Measurements from ENCODE around the gene FAM50A.

The FAM50A gene

DNA sequence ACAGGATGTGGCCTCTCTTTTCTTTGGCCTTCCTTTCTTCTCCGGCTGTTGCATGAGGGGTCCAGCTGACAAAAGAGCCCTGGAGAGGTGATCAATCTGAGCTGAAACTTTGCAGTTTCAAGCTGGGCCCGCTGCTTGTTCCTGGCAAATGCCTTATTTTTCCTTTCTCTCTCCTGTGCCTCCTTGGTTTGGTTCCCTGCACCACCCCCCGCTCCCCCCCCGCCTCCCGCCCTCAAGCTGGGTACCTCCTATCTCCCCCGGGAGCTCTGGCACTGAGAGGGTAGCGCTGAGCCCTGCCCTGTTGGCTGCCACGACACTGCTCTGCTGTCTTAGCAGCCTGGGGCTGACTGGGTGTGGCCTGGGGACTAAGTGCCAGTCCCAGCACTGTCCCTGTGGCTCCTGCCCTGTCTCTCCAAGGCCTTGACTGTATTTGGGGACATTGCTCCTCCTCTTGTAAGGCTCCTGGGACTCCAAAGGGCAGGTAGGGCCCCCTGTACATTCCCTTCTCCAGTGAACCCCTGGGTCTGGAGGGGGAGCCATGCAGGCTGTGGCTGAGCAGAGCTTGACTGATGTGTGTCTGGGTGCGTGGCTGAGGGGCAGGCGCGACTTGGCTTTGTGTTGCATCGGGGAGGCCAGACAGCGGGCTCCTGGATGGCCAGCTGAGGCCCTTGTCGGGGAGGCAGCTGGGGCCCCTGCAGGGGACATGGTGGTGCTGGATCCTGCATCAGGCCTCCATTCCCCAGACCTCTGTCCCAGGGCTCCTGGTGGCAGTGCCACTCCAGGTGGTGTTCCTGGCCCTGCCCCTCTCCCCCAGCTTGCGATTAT is 15.2 kb downstream of the FAM50A start:
- peak overlapping the region; percentile 44; the same call in 1 of the 2 replicates for H3K9ac ChIP-seq (ENCODE audit: low read depth, low read length)
- no peaks in the 10 kb centered on the region for H3K36me3 ChIP-seq (ENCODE audit: insufficient read depth, low read length)
- no peaks in the 10 kb centered on the region for H3K9me3 ChIP-seq (ENCODE audit: control insufficient read depth, insufficient read depth, low read length)
- no peaks in the 10 kb centered on the region; the same call in 1 of the 2 replicates for H3K4me1 ChIP-seq (ENCODE audit: insufficient read depth, low read length)

DNA sequence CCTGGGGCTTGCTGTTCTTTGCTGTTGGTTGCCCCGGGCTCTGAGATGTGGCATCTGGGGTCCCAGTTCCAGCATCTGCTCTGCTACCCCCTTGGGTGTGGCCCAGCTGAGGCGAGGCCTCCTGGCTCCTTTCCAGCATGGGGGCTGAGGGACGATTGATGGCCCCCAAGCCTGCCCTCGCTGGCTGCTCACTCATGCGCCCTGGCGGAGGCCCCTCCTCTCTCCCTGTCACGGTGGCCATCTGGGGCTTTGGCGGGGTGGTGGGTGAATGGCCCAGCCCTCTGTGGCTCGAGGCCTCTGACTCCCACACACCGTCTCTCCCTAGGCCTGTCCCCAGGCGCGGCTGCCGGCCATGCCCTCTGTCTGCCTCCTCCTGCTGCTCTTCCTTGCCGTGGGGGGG is 15.9 kb downstream of the FAM50A start:
- H3K9me3 ChIP-seq (ENCODE audit: control insufficient read depth, insufficient read depth, low read length) = no peaks in the 10 kb centered on the region
- H3K9ac ChIP-seq (ENCODE audit: low read depth, low read length) = no peak overlapping the region
- H3K4me1 ChIP-seq (ENCODE audit: insufficient read depth, low read length) = no peaks in the 10 kb centered on the region; the same call in 1 of the 2 replicates
- H3K36me3 ChIP-seq (ENCODE audit: insufficient read depth, low read length) = no peaks in the 10 kb centered on the region

DNA sequence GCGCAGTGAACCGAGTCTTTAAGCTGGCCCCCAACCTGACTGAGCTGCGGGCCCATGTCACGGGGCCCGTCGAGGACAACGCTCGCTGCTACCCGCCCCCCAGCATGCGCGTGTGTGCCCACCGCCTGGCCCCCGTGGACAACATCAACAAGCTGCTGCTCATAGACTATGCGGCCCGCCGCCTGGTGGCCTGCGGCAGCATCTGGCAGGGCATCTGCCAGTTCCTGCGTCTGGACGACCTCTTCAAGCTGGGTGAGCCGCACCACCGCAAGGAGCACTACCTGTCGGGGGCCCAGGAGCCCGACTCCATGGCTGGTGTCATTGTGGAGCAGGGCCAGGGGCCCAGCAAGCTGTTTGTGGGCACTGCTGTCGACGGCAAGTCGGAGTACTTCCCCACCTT is 16.4 kb downstream of the FAM50A start:
- no peak overlapping the region for H3K9ac ChIP-seq (ENCODE audit: low read depth, low read length)

DNA sequence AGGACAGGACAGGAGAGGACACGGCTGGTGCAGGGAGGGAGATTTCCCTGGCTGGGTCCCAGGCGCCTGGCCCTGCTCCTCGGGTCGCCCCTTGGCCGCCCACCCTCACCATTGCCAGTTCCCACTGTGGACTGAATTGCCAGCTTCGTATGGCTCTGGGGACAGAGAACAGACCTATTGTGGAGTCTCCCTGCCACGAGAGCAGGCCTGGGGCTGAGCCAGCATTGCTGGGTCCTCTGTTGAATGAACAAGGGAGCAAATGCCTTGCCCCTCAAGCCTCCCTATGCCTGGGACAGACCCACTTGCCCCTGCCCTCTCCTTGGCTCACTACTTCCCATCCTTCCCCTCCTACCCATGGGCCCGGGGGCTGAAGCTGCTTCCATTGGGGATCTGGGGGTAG is 18.5 kb downstream of the FAM50A start:
- Histone ChIP-seq H3K9me3 (ENCODE audit: control insufficient read depth, insufficient read depth, low read length) (no peaks in the 10 kb centered on the region), H3K9ac (ENCODE audit: low read depth, low read length) (no peak overlapping the region), H3K36me3 (ENCODE audit: insufficient read depth, low read length) (no peaks in the 10 kb centered on the region), H3K4me1 (ENCODE audit: insufficient read depth, low read length) (no peaks in the 10 kb centered on the region; the same call in 1 of the 2 replicates)

More for the DNA sequence above, 16.4 kb downstream of the FAM50A start:
- no peaks in the 10 kb centered on the region; the same call in 1 of the 2 replicates for H3K4me1 ChIP-seq (ENCODE audit: insufficient read depth, low read length)
- H3K9me3 ChIP-seq (ENCODE audit: control insufficient read depth, insufficient read depth, low read length) = no peaks in the 10 kb centered on the region
- no peaks in the 10 kb centered on the region for H3K36me3 ChIP-seq (ENCODE audit: insufficient read depth, low read length)

DNA sequence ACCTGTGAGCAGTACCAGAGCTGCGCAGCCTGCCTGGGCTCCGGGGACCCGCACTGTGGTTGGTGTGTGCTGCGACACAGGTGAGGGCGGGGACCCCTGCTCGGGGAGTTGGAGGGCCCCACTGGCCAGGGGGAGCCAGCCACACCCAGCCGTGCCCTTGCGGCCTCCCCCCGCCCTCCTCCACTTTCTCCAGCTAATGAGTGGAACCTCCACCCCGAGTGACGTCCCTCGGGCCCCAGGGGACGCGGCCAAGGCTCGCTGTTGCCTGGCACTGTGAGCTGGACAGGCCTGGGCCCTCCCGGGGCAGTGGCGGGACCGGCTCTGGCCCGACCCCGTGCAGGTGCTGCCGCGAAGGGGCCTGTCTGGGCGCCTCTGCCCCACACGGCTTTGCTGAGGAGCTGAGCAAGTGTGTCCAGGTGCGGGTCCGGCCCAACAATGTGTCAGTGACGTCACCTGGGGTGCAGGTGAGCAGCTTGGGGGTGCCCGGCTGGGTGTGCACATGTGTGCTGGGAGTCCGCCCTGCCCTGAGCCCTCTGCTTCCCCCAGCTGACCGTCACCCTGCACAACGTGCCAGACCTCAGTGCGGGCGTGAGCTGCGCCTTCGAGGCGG is 19.8 kb downstream of the FAM50A start:
- Histone ChIP-seq H3K9ac (ENCODE audit: low read depth, low read length) (no peak overlapping the region), H3K9me3 (ENCODE audit: control insufficient read depth, insufficient read depth, low read length) (no peaks in the 10 kb centered on the region), H3K4me1 (ENCODE audit: insufficient read depth, low read length) (no peaks in the 10 kb centered on the region; the same call in 1 of the 2 replicates), H3K36me3 (ENCODE audit: insufficient read depth, low read length) (no peaks in the 10 kb centered on the region)

DNA sequence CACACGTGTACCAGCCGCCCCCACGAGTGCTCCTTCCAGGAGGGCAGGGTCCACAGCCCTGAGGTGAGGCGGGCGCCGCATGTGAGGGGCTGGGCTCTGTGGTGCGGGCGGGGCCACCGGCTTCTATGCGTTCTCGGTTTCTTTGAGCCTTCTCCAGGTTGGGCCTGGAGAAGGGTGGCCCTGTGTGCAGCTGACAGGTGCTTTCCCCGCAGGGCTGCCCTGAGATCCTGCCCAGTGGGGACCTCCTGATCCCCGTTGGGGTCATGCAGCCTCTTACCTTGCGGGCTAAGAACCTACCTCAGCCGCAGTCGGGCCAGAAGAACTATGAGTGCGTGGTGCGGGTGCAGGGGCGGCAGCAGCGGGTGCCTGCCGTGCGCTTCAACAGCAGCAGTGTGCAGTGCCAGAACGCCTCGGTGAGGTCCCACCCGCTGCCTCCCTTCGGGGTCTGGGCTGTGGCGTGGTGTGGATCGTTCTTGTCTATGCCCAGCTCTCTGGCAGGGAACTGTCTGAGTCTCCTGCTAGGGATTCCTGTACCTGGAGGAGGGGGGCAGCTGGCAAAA is 20.9 kb downstream of the FAM50A start:
- no peaks in the 10 kb centered on the region for H3K9me3 ChIP-seq (ENCODE audit: control insufficient read depth, insufficient read depth, low read length)
- H3K4me1 ChIP-seq (ENCODE audit: insufficient read depth, low read length) = no peaks in the 10 kb centered on the region
- no peak overlapping the region for H3K9ac ChIP-seq (ENCODE audit: low read depth, low read length)
- no peaks in the 10 kb centered on the region; the same call in 1 of the 2 replicates for H3K36me3 ChIP-seq (ENCODE audit: insufficient read depth, low read length)

DNA sequence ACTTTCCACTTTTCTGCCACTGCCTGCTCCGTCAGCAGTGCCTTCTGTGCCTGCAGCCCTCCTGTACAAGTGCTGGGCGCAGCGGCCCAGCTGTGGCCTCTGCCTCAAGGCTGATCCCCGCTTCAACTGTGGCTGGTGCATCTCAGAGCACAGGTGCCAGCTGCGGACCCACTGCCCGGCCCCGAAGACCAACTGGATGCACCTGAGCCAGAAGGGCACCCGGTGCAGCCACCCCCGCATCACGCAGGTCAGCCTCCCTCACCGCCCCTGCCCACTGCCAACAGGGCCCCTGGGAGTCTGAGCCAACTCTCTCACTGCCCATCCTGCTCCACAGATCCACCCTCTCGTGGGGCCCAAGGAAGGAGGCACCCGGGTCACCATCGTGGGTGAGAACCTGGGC is 21.7 kb downstream of the FAM50A start:
- Histone ChIP-seq H3K9ac (ENCODE audit: low read depth, low read length) (no peak overlapping the region), H3K4me1 (ENCODE audit: insufficient read depth, low read length) (no peaks in the 10 kb centered on the region), H3K9me3 (ENCODE audit: control insufficient read depth, insufficient read depth, low read length) (no peaks in the 10 kb centered on the region), H3K36me3 (ENCODE audit: insufficient read depth, low read length) (no peaks in the 10 kb centered on the region; the same call in 1 of the 2 replicates)

DNA sequence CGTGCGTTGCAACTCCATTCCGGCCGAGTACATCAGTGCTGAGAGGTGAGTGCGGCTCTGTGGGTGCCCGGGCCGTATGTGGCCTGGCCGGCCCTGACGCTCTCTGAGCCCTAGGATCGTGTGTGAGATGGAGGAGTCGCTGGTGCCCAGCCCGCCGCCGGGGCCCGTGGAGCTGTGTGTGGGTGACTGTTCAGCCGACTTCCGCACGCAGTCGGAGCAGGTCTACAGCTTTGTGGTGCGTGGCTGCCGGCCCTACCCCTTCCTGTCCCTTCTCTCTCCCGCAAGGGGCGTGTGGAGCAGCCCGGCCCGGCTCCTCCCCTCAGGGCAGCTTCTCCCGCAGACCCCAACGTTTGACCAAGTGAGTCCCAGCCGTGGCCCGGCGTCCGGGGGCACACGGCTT is 22.1 kb downstream of the FAM50A start:
- H3K9ac ChIP-seq (ENCODE audit: low read depth, low read length) = no peak overlapping the region
- no peaks in the 10 kb centered on the region for H3K9me3 ChIP-seq (ENCODE audit: control insufficient read depth, insufficient read depth, low read length)
- H3K4me1 ChIP-seq (ENCODE audit: insufficient read depth, low read length) = no peaks in the 10 kb centered on the region
- H3K36me3 ChIP-seq (ENCODE audit: insufficient read depth, low read length) = no peaks in the 10 kb centered on the region; the same call in 1 of the 2 replicates

DNA sequence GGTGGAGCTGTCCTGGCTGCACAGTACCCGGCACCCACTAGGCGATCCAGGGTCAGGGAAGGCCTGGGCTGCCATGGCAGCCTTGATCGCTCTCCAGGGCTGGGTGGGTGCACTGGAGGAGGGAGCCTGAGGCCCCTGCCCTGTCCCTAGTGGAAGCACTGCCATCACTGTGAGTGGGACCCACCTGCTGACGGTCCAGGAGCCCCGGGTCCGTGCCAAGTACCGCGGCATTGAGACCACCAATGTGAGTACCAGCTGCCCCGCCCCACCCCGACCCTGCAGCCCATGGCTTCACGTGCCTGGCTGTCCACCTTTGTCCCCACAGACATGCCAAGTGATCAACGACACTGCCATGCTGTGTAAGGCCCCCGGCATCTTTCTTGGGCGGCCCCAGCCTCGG is 23.0 kb downstream of the FAM50A start:
- H3K9me3 ChIP-seq (ENCODE audit: control insufficient read depth, insufficient read depth, low read length) = no peaks in the 10 kb centered on the region
- no peaks in the 10 kb centered on the region for H3K4me1 ChIP-seq (ENCODE audit: insufficient read depth, low read length)
- H3K9ac ChIP-seq (ENCODE audit: low read depth, low read length) = no peak overlapping the region
- H3K36me3 ChIP-seq (ENCODE audit: insufficient read depth, low read length) = no peaks in the 10 kb centered on the region; the same call in 1 of the 2 replicates

DNA sequence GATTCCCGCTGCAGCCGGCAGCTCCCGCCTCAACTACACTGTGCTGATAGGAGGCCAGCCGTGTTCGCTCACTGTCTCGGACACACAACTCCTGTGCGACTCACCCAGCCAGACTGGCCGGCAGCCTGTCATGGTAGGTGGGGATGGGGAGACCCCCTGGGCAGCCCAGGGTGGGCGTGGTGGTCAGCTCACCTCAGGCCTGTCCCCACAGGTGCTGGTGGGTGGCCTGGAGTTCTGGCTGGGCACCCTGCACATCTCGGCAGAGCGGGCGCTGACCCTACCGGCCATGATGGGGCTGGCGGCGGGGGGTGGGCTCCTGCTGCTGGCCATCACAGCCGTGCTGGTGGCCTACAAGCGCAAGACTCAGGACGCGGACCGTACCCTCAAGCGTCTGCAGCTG is 23.6 kb downstream of the FAM50A start:
- no peaks in the 10 kb centered on the region for H3K9me3 ChIP-seq (ENCODE audit: control insufficient read depth, insufficient read depth, low read length)
- H3K36me3 ChIP-seq (ENCODE audit: insufficient read depth, low read length) = no peaks in the 10 kb centered on the region; the same call in 1 of the 2 replicates
- no peaks in the 10 kb centered on the region for H3K4me1 ChIP-seq (ENCODE audit: insufficient read depth, low read length)
- no peak overlapping the region for H3K9ac ChIP-seq (ENCODE audit: low read depth, low read length)

DNA sequence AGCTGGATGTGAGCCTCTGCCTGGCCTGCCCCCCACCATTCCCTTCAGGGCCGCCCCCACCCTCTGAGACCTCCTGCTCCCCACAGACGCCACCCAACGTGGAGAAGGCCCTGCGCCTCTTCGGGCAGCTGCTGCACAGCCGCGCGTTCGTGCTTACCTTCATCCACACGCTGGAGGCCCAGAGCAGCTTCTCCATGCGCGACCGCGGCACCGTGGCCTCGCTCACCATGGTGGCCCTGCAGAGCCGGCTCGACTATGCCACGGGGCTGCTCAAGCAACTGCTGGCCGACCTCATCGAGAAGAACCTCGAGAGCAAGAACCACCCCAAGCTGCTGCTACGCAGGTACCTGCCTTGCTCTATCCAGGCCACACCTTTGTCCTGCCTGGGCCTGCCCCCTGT is 24.3 kb downstream of the FAM50A start:
- Histone ChIP-seq H3K36me3 (ENCODE audit: insufficient read depth, low read length) (no peaks in the 10 kb centered on the region; the same call in 1 of the 2 replicates), H3K4me1 (ENCODE audit: insufficient read depth, low read length) (no peaks in the 10 kb centered on the region), H3K9me3 (ENCODE audit: control insufficient read depth, insufficient read depth, low read length) (no peaks in the 10 kb centered on the region), H3K9ac (ENCODE audit: low read depth, low read length) (no peak overlapping the region)

DNA sequence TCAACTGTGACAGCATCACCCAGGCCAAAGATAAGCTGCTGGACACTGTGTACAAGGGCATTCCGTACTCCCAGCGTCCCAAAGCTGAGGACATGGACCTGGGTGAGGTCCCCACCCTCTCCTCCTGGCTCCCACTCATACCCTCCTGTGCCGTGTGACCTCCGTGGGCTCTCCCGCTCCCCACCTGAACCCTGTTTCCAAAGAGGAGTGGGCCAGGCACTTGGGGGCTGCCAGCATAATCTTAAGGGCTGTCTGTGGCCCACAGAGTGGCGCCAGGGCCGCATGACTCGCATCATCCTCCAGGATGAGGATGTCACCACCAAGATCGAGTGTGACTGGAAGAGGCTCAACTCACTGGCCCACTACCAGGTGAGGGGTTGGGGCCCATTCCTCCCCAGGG is 25.2 kb downstream of the FAM50A start:
- Histone ChIP-seq H3K4me1 (ENCODE audit: insufficient read depth, low read length) (no peaks in the 10 kb centered on the region), H3K36me3 (ENCODE audit: insufficient read depth, low read length) (no peaks in the 10 kb centered on the region; the same call in 1 of the 2 replicates), H3K9ac (ENCODE audit: low read depth, low read length) (no peak overlapping the region), H3K9me3 (ENCODE audit: control insufficient read depth, insufficient read depth, low read length) (no peaks in the 10 kb centered on the region)

DNA sequence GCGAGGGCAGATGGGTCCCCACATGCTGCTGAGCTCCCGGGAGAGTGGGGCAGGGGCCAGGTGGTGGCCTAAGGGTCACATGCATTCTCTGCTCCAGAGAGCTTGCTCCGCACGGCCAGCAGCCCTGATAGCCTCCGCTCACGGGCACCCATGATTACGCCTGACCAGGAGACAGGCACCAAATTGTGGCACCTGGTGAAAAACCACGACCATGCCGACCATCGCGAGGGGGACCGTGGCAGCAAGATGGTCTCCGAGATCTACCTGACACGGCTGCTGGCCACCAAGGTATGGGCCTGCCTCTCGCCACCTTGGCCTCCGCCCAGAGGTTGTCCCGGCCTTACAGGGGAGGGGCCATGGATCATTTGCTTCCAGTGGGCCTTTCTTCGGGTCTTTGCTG is 25.9 kb downstream of the FAM50A start:
- H3K9ac ChIP-seq (ENCODE audit: low read depth, low read length) = no peak overlapping the region
- H3K9me3 ChIP-seq (ENCODE audit: control insufficient read depth, insufficient read depth, low read length) = no peaks in the 10 kb centered on the region
- no peaks in the 10 kb centered on the region; the same call in 1 of the 2 replicates for H3K36me3 ChIP-seq (ENCODE audit: insufficient read depth, low read length)
- H3K4me1 ChIP-seq (ENCODE audit: insufficient read depth, low read length) = no peaks in the 10 kb centered on the region

DNA sequence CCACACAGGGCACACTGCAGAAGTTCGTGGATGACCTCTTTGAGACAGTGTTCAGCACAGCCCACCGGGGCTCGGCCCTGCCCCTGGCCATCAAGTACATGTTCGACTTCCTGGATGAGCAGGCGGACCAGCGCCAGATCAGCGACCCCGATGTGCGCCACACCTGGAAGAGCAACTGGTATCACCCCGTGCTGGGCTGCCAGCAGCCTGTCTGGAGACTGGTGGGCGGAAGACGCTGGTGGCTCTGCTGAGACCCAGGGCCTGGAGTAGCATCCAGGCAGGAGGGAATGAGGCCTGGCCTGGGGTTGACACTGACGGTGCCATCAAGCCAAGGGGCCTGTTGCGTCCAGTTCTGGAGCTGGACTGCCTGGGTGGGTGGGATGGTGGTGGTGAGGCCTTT is 26.5 kb downstream of the FAM50A start:
- Histone ChIP-seq H3K9me3 (ENCODE audit: control insufficient read depth, insufficient read depth, low read length) (no peaks in the 10 kb centered on the region), H3K4me1 (ENCODE audit: insufficient read depth, low read length) (no peaks in the 10 kb centered on the region), H3K9ac (ENCODE audit: low read depth, low read length) (no peak overlapping the region), H3K36me3 (ENCODE audit: insufficient read depth, low read length) (no peaks in the 10 kb centered on the region; the same call in 1 of the 2 replicates)

All from ES-I3 (cell line).